ENCODE measurements around the gene CBLIF.

DNA sequence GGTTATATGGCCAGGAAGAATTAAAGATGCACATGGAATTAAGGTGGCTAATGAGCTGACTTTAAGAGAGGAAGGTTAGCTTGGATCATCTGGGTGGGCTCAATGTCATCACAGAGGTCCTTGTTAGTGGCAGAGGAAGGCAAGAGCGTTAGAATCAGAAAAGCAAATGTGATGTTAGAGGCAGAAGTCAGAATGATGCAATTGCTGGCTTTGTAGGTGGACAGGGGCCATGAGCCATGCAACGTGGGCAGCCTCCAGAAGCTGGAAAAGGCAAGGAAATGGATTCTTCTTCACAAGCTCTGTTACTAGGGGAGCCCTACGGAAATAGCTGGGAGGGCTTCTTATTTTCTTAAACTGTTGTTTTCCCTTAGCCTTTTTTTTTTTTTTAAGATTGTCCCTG is 2.3 kb upstream of the CBLIF start:
- TF ChIP-seq, protein P1, sequence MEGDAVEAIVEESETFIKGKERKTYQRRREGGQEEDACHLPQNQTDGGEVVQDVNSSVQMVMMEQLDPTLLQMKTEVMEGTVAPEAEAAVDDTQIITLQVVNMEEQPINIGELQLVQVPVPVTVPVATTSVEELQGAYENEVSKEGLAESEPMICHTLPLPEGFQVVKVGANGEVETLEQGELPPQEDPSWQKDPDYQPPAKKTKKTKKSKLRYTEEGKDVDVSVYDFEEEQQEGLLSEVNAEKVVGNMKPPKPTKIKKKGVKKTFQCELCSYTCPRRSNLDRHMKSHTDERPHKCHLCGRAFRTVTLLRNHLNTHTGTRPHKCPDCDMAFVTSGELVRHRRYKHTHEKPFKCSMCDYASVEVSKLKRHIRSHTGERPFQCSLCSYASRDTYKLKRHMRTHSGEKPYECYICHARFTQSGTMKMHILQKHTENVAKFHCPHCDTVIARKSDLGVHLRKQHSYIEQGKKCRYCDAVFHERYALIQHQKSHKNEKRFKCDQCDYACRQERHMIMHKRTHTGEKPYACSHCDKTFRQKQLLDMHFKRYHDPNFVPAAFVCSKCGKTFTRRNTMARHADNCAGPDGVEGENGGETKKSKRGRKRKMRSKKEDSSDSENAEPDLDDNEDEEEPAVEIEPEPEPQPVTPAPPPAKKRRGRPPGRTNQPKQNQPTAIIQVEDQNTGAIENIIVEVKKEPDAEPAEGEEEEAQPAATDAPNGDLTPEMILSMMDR (conservative IDR thresholded peaks at IDR 0.05; ENCODE audit: low read length) = no peak
- TF ChIP-seq EZH2phosphoT487 (IDR thresholded peaks at IDR 0.05; ENCODE audit: borderline replicate concordance) = no peak
